Measurements from ENCODE around the gene ADD2. TPM values are rescaled to one million over a fixed set of nuclear protein-coding genes. Genes with fewer than 3 reads are reported as not detected.

Gene ADD2
- total RNA-seq, 1 experiment from 2014 or later, result 3.5 TPM

GRCh38 chr2:70675862-70676261 lies 92.1 kb downstream of the ADD2 start:
- no peak for DNase-seq
- H3K4me1 ChIP-seq (replicated peaks; ENCODE audit: insufficient read depth), result no peaks in the 10 kb centered on the region
- no peaks in the 10 kb centered on the region for H4K20me1 ChIP-seq (ENCODE audit: insufficient read depth)
- ChIA-PET CTCF (no interaction called here), POLR2A (ENCODE audit: unreplicated experiment) (no interaction called here)
- no TSS peak for BruUV-seq (replicated peaks)
- no peaks in the 10 kb centered on the region for H3K9me2 ChIP-seq (ENCODE audit: insufficient read depth)
- H3F3A ChIP-seq (ENCODE audit: insufficient read depth, low read depth), result no peaks in the 10 kb centered on the region
- peaks cover 35% of the 10 kb centered on the region; the same call in 1 of the 2 replicates for H3K27me3 ChIP-seq (ENCODE audit: insufficient read depth, low read depth)
- intact Hi-C loops (cut with micrococcal nuclease; ENCODE audit: unreplicated experiment), result no loop called here
- TF ChIP-seq CTCF (conservative IDR thresholded peaks at IDR 0.05), result no peak
- no peak for TF ChIP-seq EZH2 (IDR thresholded peaks at IDR 0.05; ENCODE audit: low read depth)
- H3K4me2 ChIP-seq, result no peak overlapping the region
- H3K27ac ChIP-seq, result no peak overlapping the region
- no peak overlapping the region for H3K4me3 ChIP-seq
- H3K79me2 ChIP-seq (ENCODE audit: low read depth), result no peaks in the 10 kb centered on the region
- H3K36me3 ChIP-seq (ENCODE audit: low read depth), result no peaks in the 10 kb centered on the region
- H3K9me3 ChIP-seq (ENCODE audit: insufficient read depth, low read depth), result no peaks in the 10 kb centered on the region
- no peak overlapping the region for H2AFZ ChIP-seq

DNA sequence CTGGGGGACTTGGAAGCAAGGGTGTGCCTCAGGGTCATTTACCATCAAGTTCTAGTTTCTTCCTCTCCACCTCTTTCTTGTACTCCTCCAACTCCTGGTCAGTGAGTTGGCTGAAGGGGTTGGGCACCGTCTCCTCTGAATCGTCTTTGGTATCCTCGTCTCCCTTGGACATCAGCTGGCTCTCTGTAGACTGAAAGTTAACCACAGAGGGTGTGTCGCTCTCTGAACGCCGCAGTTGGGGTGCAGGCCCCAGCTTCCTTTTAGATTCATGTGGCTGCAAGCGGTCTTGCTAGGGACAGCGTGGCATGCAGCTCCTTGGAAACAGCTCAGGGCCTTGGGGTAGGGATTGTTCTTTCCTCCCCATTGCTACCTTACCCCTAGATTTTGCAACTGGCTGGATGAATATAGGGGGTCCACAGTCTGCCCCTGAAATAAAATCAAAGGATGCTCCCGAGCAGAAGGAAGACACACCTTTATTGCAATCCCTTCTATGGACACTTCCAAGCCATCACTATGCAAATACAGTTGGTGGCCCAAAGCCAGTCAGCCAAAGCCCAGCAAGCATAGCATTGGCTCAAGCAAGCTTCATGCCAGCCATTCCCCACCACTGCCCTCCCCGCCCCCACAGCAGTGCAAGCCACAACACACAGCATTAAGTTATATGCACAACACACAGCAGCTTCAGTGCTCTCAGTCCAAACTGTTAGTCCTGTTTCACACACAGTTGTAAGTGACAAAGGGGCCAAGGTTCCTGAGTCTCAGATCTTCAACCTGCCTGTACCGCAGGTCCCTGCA lies 93.2 kb downstream of the ADD2 start:
- Histone ChIP-seq H2AFZ (no peak overlapping the region), H3K4me1 (replicated peaks; ENCODE audit: insufficient read depth) (no peaks in the 10 kb centered on the region), H3K27me3 (ENCODE audit: insufficient read depth, low read depth) (peaks cover 41% of the 10 kb centered on the region; the same call in 1 of the 2 replicates), H3K36me3 (ENCODE audit: low read depth) (no peaks in the 10 kb centered on the region), H3K27ac (no peak overlapping the region), H3K79me2 (ENCODE audit: low read depth) (no peaks in the 10 kb centered on the region), H4K20me1 (ENCODE audit: insufficient read depth) (no peaks in the 10 kb centered on the region), H3K4me3 (no peak overlapping the region), H3K9me2 (ENCODE audit: insufficient read depth) (no peaks in the 10 kb centered on the region), H3K4me2 (no peak overlapping the region), H3F3A (ENCODE audit: insufficient read depth, low read depth) (no peaks in the 10 kb centered on the region), H3K9me3 (ENCODE audit: insufficient read depth, low read depth) (no peaks in the 10 kb centered on the region)
- TF ChIP-seq EZH2 (IDR thresholded peaks at IDR 0.05; ENCODE audit: low read depth), result no peak
- TF ChIP-seq CTCF (conservative IDR thresholded peaks at IDR 0.05), result no peak
- no peak for DNase-seq
- CTCF ChIA-PET, result no interaction called here
- POLR2A ChIA-PET (ENCODE audit: unreplicated experiment), result interaction anchor here (0.6 kb wide), 1 partner anchor 195 kb away, joined by 5 read pairs; no protein-coding TSS in a partner anchor
- no TSS peak for BruUV-seq (replicated peaks)
- intact Hi-C loops (cut with micrococcal nuclease; ENCODE audit: unreplicated experiment), result no loop called here

GRCh38 chr2:70673041-70673647 lies 94.9 kb downstream of the ADD2 start:
- no peaks in the 10 kb centered on the region for H3F3A ChIP-seq (ENCODE audit: insufficient read depth, low read depth)
- no peaks in the 10 kb centered on the region for H3K79me2 ChIP-seq (ENCODE audit: low read depth)
- H3K4me1 ChIP-seq (replicated peaks; ENCODE audit: insufficient read depth), result no peaks in the 10 kb centered on the region
- BruUV-seq (replicated peaks), result no TSS peak
- no peak for DNase-seq
- H2AFZ ChIP-seq, result no peak overlapping the region
- H3K9me3 ChIP-seq (ENCODE audit: insufficient read depth, low read depth), result no peaks in the 10 kb centered on the region
- no peaks in the 10 kb centered on the region for H4K20me1 ChIP-seq (ENCODE audit: insufficient read depth)
- H3K27ac ChIP-seq, result no peak overlapping the region
- POLR2A ChIA-PET (ENCODE audit: unreplicated experiment), result interaction anchor here (0.5 kb wide), 1 partner anchor 355 kb away, joined by 5 read pairs; no protein-coding TSS in a partner anchor
- no peaks in the 10 kb centered on the region for H3K9me2 ChIP-seq (ENCODE audit: insufficient read depth)
- intact Hi-C loops (cut with micrococcal nuclease; ENCODE audit: unreplicated experiment), result no loop called here
- no peaks in the 10 kb centered on the region for H3K36me3 ChIP-seq (ENCODE audit: low read depth)
- no peak for TF ChIP-seq CTCF (conservative IDR thresholded peaks at IDR 0.05)
- TF ChIP-seq EZH2 (IDR thresholded peaks at IDR 0.05; ENCODE audit: low read depth), result no peak
- H3K4me2 ChIP-seq, result no peak overlapping the region
- peaks cover 41% of the 10 kb centered on the region; the same call in 1 of the 2 replicates for H3K27me3 ChIP-seq (ENCODE audit: insufficient read depth, low read depth)
- H3K4me3 ChIP-seq, result no peak overlapping the region
- CTCF ChIA-PET, result interaction anchor here (0.7 kb wide), 1 partner anchor 112 kb away, joined by 4 read pairs; no protein-coding TSS in a partner anchor

All from PC-9 (cell line).